Muscle layer of colon (tissue), 2 donors: ENCODE results near the gene CLIC5.

ENCODE experiments used
- H3K27ac ChIP-seq: one replicate; pipeline ENCODE4 v1.7.0; 2013; ENCODE audit warnings: low read depth, mild to moderate bottlenecking, low read length, moderate library complexity
- H3K27me3 ChIP-seq, 2 donors: one replicate each; pipeline ENCODE4 v1.7.0; 2013; ENCODE audit warnings: low read length in 2 of 2, mild to moderate bottlenecking in 2 of 2; ENCODE audit not compliant: insufficient read depth in 2 of 2, control insufficient read depth in 1 of 2
- H3K36me3 ChIP-seq: one replicate; pipeline ENCODE4 v1.7.0; 2013; ENCODE audit warnings: mild to moderate bottlenecking, low read length; ENCODE audit not compliant: insufficient read depth
- H3K4me1 ChIP-seq: one replicate; pipeline ENCODE4 v1.7.0; 2013; ENCODE audit warnings: mild to moderate bottlenecking, low read length; ENCODE audit not compliant: insufficient read depth
- H3K4me3 ChIP-seq, 2 donors: one replicate each; pipeline ENCODE4 v1.7.0; 2013; ENCODE audit warnings: low read length in 2 of 2, low read depth in 1 of 2, mild to moderate bottlenecking in 1 of 2, moderate library complexity in 1 of 2
- H3K9ac ChIP-seq: one replicate; pipeline ENCODE4 v1.7.0; 2013; ENCODE audit warnings: low read length
- H3K9me3 ChIP-seq: one replicate; pipeline ENCODE4 v1.7.0; 2013; ENCODE audit warnings: mild to moderate bottlenecking, low read length
- donor health status: abdominal sarcoma.
- donor health status: Adenocarcinoma of cecum.

CLIC5 gene

DNA sequence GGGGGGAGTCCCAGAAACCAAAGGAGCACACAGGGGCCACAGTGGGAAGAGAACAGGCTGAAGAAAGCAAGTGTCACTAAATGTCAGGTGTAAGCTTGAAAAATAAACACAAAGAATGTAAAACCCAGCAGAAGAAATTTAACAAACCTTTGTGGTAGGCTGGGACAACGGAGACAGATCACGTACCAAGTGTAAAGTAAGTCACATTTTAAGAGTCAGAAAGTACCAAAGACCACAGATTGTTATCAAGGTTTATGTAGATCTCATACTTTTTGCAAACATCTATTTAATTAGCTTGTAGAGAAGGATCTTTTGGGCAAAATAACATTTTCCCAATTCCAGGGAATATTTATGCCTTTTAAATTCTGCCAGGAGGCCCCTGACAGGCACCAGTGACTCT lies 1.6 kb downstream of the CLIC5 start:
- Histone ChIP-seq H3K27ac (no peak overlapping the region), H3K9ac (no peak overlapping the region), H3K4me3 (no peak overlapping the region), H3K9me3 (no peaks in the 10 kb centered on the region), H3K36me3 (no peaks in the 10 kb centered on the region), H3K4me1 (no peaks in the 10 kb centered on the region), H3K27me3 (peaks cover 11 to 22% of the 10 kb centered on the region in 2 donors)

GRCh38 chr6:46013639-46014038 lies 2.0 kb downstream of the CLIC5 start:
- no peaks in the 10 kb centered on the region for H3K9me3 ChIP-seq
- H3K4me3 ChIP-seq: no peak overlapping the region
- peaks cover 11 to 22% of the 10 kb centered on the region in 2 donors for H3K27me3 ChIP-seq
- no peak overlapping the region for H3K27ac ChIP-seq
- no peaks in the 10 kb centered on the region for H3K36me3 ChIP-seq
- no peaks in the 10 kb centered on the region for H3K4me1 ChIP-seq
- H3K9ac ChIP-seq: no peak overlapping the region

DNA sequence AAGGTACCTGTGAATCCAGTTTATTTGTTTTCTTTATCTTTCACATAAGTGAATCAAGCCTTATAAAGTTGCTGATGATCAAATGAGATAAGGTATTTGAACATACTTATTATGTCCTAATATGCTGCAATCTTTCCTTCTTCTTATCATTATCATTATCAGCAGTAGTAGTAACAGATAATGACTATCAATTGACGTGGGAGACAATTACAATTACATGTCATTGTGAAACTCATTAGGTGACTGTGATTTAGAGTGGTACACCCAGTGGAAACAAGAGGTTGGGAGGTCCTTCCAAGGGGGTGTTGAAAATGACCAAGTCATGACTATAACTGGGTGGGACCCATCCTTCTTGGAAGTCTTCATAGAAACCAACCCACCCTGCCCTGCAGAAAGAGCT lies 2.8 kb downstream of the CLIC5 start:
- Histone ChIP-seq H3K9ac (no peak overlapping the region), H3K36me3 (no peaks in the 10 kb centered on the region), H3K4me3 (no peak overlapping the region), H3K27ac (no peak overlapping the region), H3K4me1 (no peaks in the 10 kb centered on the region), H3K9me3 (no peaks in the 10 kb centered on the region), H3K27me3 (peaks cover 11 to 22% of the 10 kb centered on the region in 2 donors)

DNA sequence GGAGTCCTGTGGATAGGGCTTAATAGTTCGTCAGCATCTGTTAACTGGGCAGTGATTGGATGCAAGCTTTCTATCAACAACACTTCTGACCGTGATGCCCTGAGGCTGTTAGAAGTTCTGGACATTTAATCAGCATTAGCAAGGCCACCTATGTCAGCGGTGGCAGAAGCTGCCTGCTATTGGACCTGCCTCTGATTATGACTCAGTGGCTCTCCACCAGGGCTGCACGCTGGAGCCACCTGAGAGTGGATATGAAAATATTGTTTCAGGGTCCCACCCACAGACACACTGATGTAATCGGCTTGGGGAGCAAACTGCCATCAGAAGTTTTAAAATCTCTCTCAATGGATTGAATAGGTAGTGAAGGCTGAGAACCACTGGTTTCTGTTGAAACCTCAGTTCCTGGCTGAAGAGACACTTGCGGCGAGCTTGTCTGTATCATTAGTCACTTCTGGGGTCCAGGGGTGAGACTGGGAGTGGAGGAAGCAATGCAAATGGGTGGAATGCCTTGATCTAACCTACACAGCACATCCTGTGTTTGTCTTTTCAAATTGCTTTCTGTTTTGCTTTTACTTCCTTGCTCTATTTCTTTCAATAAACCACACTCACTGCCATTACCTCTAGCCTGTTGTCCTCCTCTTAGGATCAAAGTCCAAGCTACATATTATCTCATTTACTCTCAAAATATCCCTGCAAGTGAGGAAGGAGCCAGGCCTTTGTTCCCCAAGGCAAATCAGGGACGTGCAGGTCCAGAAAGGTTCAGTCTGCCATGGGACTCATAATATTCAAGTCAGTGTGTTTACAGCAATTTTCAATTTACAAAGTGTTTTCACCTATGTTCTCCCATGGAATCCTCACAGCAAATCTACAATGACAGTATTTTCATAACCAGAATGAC lies 4.2 kb downstream of the CLIC5 start:
- Histone ChIP-seq H3K4me3 (no peak overlapping the region), H3K27ac (no peak overlapping the region), H3K36me3 (no peaks in the 10 kb centered on the region), H3K9me3 (no peaks in the 10 kb centered on the region), H3K9ac (no peak overlapping the region), H3K4me1 (no peaks in the 10 kb centered on the region), H3K27me3 (peaks cover 4 to 17% of the 10 kb centered on the region in 2 donors)

DNA sequence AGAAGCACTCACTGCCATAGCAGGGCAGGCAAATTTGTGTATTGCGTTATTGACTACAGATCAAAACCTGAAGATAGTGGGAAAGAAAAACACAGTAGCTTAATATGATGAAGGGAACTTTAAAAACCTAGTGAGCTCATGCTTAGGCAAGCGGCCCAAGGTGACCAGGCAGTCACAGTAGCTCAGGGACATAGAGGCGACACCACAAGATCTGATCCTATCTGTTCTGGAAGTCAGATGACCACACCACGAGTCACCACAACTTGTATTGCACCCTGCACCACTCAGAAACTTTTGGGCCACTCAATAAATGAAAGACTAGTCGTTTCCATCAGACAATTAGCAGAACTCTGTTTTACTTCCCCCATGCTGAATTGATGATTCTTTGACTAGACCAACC lies 4.9 kb downstream of the CLIC5 start:
- no peaks in the 10 kb centered on the region for H3K9me3 ChIP-seq
- peaks cover 0 to 12% of the 10 kb centered on the region in 2 donors for H3K27me3 ChIP-seq
- no peak overlapping the region for H3K27ac ChIP-seq
- H3K9ac ChIP-seq: no peak overlapping the region
- H3K4me3 ChIP-seq: no peak overlapping the region
- H3K36me3 ChIP-seq: no peaks in the 10 kb centered on the region
- H3K4me1 ChIP-seq: no peaks in the 10 kb centered on the region

DNA sequence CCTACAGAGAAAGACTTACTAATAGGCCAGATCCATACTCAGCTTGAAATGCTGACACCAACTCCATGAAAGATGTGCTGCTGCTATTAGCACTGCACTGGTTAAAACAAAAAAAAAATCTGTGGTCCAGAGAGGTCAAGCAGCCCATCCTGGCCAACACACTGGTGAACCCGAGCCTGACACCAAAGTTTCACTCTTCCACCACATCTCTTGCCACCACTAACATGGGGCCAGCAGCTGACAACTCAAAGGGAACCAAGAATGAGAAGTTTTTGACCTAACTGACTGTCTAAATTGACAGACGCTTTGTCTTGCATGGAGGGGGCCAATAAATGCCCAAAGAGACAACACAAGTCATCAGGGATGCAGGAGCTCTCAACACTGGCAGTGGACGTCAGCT lies 5.4 kb downstream of the CLIC5 start:
- no peak overlapping the region for H3K27ac ChIP-seq
- no peaks in the 10 kb centered on the region for H3K4me1 ChIP-seq
- H3K9ac ChIP-seq: no peak overlapping the region
- no peaks in the 10 kb centered on the region for H3K36me3 ChIP-seq
- H3K9me3 ChIP-seq: no peaks in the 10 kb centered on the region
- peaks cover 0 to 7% of the 10 kb centered on the region in 2 donors for H3K27me3 ChIP-seq
- no peak overlapping the region for H3K4me3 ChIP-seq

GRCh38 chr6:46002264-46002663 lies 13.4 kb downstream of the CLIC5 start:
- Histone ChIP-seq H3K4me1 (no peaks in the 10 kb centered on the region), H3K27ac (no peak overlapping the region), H3K27me3 (no peaks in the 10 kb centered on the region), H3K9ac (no peak overlapping the region), H3K9me3 (no peaks in the 10 kb centered on the region), H3K4me3 (no peak overlapping the region), H3K36me3 (no peaks in the 10 kb centered on the region)

- H3K4me3 ChIP-seq: no peak overlapping the region
- H3K9me3 ChIP-seq: no peaks in the 10 kb centered on the region
- H3K36me3 ChIP-seq: no peaks in the 10 kb centered on the region
- no peak overlapping the region for H3K9ac ChIP-seq
- H3K4me1 ChIP-seq: no peaks in the 10 kb centered on the region
- no peak overlapping the region for H3K27ac ChIP-seq
- no peaks in the 10 kb centered on the region for H3K27me3 ChIP-seq
Observed at GRCh38 chr6:46000905-46001304, 14.8 kb downstream of the CLIC5 start.

DNA sequence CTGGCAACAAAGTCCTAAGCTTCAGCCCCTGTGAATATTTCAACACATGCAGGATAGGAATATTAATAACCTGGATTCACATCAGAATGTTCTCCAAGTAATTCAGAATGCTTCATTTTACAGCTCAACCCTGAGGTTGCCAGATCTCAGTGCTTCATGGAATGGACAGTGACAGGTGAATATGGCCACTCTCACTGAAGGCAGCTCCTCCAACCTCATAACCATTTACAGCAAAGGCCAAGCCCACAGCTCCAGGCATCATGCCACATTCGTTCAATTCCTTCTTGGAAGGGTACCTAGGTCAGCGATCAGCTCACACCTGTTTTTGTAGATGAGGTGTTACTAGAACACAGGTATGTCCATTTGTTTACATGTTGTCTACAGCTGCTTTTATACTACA lies 17.1 kb downstream of the CLIC5 start:
- no peaks in the 10 kb centered on the region for H3K36me3 ChIP-seq
- no peak overlapping the region for H3K4me3 ChIP-seq
- no peaks in the 10 kb centered on the region for H3K9me3 ChIP-seq
- H3K27ac ChIP-seq: no peak overlapping the region
- H3K4me1 ChIP-seq: no peaks in the 10 kb centered on the region
- H3K27me3 ChIP-seq: no peaks in the 10 kb centered on the region
- no peak overlapping the region for H3K9ac ChIP-seq

GRCh38 chr6:45997875-45998506 lies 17.7 kb downstream of the CLIC5 start:
- Histone ChIP-seq H3K27ac (no peak overlapping the region), H3K4me1 (no peaks in the 10 kb centered on the region)

GRCh38 chr6:45991189-45991588 lies 24.5 kb downstream of the CLIC5 start:
- H3K4me3 ChIP-seq: no peak overlapping the region
- no peak overlapping the region for H3K27ac ChIP-seq
- H3K9ac ChIP-seq: no peak overlapping the region
- H3K4me1 ChIP-seq: no peaks in the 10 kb centered on the region
- H3K36me3 ChIP-seq: no peaks in the 10 kb centered on the region
- no peaks in the 10 kb centered on the region for H3K9me3 ChIP-seq
- no peaks in the 10 kb centered on the region for H3K27me3 ChIP-seq

More at GRCh38 chr6:45997875-45998506, 17.7 kb downstream of the CLIC5 start:
- Histone ChIP-seq H3K27me3 (no peaks in the 10 kb centered on the region), H3K4me3 (no peak overlapping the region), H3K9me3 (no peaks in the 10 kb centered on the region), H3K9ac (no peak overlapping the region), H3K36me3 (no peaks in the 10 kb centered on the region)
